NOMO-1 treated with dmso at 0.1 percent for 144 hours (cell line): ENCODE results near the gene KLHL40.

Source experiments
- DNase-seq: peaks from one replicate; lab custom pipeline; 2025; ENCODE audit not compliant: unreplicated experiment; lab: John Stamatoyannopoulos, UW

KLHL40 gene, protein sequence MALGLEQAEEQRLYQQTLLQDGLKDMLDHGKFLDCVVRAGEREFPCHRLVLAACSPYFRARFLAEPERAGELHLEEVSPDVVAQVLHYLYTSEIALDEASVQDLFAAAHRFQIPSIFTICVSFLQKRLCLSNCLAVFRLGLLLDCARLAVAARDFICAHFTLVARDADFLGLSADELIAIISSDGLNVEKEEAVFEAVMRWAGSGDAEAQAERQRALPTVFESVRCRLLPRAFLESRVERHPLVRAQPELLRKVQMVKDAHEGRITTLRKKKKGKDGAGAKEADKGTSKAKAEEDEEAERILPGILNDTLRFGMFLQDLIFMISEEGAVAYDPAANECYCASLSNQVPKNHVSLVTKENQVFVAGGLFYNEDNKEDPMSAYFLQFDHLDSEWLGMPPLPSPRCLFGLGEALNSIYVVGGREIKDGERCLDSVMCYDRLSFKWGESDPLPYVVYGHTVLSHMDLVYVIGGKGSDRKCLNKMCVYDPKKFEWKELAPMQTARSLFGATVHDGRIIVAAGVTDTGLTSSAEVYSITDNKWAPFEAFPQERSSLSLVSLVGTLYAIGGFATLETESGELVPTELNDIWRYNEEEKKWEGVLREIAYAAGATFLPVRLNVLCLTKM

DNA sequence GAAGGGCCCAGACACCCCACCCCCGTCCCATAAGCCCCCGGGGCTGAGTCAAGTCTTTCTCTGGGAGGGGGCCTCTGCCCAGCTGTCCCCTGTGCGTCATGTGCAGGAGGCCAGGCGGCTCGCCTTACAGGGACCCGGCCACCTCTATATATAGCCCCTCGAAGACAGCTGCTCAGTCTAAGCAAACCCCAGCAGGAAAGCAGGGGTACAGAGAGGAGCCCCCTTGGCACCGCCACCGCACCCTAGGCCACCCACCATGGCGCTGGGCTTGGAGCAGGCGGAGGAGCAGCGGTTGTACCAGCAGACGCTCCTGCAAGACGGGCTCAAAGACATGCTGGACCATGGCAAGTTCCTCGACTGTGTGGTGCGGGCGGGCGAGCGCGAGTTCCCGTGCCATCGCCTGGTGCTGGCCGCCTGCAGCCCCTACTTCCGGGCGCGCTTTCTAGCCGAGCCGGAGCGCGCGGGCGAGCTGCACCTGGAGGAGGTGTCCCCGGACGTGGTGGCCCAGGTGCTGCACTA is at the start of gene KLHL40:
Gene KLHL40 (plus strand): TSS at position 175 of the 519 bp plus-strand sequence. CDS start 82 bp downstream, at position 257.
- DNase-seq, result no peak

DNA sequence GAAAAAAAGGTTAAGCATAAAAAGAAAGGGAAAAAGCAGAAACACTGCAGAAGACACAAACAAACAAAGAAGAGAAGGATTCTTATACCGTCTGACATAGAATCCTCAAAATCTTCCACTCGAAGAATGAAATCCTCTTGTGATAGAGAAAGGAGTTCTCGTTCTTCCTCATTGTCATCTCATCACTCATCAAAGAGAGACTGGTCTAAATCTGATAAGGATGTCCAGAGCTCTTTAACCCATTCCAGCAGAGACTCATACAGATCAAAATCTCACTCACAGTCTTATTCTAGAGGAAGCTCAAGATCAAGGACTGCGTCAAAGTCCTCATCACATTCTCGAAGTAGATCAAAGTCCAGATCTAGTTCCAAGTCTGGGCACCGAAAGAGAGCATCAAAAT is 48.3 kb upstream of the KLHL40 start:
- no peak for DNase-seq

DNA sequence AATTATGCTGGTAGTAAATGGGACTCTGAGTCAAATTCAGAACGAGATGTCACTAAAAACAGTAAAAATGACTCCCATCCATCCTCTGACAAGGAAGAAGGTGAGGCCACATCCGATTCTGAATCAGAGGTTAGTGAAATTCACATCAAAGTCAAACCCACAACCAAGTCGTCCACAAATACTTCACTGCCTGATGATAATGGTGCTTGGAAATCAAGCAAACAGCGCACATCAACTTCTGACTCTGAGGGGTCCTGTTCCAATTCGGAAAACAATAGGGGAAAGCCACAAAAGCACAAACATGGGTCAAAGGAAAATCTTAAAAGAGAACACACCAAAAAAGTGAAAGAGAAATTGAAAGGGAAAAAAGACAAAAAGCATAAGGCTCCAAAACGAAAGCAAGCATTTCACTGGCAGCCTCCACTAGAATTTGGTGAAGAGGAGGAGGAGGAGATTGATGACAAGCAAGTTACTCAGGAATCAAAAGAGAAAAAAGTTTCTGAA is 46.9 kb upstream of the KLHL40 start:
- no peak for DNase-seq

DNA sequence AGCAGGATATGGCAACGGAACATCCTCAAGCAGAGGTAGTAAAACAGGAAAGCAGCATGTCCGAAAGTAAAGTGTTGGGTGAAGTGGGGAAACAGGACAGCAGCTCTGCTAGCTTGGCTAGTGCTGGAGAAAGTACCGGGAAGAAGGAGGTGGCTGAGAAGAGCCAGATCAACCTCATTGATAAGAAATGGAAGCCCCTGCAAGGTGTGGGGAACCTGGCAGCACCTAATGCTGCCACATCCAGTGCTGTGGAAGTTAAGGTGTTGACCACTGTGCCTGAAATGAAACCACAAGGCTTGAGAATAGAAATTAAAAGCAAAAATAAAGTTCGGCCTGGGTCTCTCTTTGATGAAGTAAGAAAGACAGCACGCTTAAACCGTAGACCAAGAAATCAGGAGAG is 46.1 kb upstream of the KLHL40 start:
- no peak for DNase-seq

DNA sequence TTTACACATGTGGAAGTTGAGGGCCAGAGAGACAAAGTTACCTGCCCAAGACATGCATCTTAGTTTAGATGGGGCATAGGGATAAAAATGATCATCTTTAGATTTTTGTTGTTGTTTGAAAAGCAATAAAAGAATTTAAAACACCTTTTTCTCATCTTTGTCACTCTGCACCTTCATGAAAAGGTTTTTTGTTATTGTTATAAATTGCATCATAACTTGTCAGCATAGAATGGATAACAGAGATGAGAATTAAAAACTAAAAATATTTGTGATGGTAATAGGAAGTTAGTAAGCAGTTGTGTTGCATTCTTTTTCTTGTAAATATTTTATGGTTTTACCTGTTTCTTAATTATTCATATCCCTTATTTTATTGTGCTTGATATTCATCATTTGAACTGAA is 45.2 kb upstream of the KLHL40 start:
- DNase-seq, result no peak

DNA sequence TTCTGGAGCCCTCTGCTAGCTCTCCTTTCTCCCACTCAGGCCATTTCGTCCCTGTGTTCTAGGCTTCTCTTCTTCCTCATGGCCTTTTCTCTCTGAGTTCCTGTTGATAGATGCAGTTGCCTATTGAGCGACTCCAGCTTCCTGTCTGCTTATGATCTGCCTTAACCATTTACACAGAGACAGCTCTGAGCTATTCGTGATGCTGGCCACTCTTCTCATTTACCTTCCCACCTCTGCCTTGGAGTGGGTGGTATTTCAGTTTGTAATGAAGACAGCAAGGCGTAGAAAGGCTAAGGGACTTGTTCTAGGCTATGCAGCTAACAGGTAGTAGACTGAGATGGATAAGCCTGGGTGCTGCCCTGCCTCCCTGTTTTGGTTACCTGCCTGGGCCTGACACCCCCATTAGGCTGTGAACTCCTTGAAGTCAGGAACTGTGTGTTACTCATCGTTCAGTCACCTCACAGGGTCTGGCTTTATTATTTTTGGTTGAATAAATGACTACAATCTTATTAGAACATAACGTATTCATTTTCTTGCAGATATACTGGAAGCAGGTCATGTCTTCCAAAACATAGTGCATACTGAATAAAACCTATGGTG is 44.5 kb upstream of the KLHL40 start:
- DNase-seq, result no peak

DNA sequence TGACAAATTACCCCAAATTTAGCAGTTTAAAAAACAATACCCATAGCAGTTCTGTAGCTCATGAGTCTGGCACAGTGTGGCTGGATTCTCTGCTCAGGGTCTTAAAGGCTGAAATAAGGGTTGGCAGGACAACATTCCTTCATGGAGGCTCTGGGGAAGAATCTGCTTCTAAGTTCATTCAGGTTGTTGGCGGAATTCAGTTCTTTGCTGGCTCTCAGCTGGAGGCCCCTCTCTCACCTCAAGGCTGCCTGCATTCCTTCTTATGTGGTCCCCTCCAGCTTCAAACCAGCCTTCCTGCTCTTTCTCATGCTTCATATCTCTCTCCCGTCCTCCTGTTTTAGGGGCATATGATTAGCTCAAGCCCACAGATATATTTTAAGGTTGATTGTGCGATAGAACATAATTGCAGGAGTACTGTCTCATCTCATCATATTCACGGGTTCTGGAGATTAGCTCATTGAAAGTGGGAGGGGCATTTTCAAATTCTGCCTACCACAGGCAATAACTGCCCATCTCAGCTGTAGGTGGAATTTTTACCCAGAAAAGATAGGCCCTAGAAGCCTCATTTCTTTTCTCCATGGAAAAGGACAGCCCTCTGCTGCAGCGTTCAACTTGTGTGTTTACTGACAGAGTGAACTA is 37.4 kb upstream of the KLHL40 start:
- no peak for DNase-seq

DNA sequence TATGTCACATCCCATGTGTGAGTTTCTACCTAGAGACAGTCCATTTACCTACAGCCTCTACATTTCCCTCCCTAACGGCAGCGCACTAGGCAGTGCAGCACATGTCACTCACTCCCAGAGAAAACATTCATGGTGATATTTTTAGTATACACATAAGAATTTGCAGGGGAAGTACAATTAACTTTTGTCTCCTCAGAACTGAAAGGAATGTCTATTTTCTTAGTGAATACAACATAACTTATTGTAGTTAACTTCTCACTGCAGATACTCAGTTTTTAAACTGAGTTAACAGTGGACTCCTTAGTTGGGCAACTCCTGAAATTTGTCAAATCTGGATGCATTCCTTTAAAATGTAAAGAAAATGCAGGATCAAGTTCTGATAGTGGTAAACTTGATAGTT is 36.3 kb upstream of the KLHL40 start:
- DNase-seq, result no peak

DNA sequence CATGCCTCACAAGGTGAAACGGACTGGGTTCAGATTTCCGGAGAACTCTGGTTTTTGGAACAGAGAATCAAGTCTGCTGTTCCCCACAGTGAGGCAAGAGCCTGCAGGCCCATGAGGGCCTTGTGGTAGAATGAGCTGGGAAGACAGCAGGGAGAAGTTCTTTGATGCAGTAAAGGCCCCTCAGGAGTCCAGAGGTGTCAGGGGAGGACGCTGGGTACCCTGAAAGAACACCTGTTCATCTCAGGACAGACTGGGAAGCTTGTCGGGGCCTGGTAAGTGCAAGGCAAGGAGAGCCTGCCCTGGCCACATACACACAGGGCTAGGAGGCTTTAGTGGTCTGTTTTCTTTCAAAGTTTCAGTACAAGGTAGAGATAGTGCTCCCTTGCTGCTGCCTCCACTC is 35.6 kb upstream of the KLHL40 start:
- no peak for DNase-seq

DNA sequence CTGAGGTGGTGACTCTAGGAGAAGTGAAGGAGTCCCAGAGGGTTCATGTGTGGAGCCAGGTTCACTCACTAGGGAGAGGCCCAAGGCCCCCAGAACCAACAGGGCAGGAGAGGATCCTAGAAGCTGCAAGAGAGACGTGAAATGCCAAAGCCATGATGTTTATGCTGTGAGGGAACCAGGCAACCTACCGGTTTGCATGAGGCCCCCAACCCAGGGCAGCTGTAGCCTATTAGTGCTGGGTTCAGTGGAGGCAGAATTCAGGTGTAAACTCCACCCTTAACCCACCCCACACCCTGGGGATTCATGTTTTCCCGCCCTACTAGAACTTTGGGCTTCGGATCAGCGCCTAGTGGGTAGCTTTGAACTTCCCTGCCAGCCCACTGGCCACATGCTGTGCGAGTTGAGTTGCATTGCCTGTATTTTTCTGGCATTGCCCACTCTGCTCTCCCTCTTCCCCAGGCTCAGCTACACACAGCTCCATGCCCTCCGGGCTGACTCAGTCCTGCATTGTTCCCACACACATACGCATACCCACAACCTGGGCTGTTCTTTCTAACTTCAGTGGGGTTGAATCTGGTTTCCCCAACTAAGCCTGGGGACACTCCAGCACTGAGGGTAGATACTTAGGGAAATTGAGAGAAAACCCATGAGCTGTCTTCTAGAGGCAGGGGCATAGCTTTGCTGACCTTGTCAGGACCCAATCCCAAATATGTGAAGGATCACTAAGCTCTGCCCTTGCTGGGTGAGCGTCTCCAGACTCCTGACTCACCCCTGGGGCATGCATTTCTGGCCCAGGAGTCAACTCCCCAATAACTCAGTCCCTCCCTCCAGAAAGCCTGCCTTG is 33.9 kb upstream of the KLHL40 start:
- DNase-seq, result no peak

DNA sequence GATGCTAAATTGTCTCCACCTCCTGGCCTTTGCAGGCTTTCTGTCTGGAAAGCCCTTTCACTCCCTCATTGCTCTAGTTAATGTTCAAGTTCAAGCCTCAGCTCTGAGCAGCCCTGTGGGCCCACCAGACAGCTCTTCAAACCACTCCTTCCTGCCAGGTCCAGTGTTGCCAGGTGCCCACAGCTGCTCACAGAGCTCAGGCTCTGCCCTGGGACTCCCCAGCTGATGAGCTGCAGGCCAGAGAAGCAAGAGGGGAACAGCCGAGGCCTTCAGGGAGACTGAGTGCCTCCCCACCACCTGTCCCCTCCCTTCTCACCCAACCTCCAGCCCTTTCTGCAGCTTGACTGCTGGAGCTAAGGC is 33.1 kb upstream of the KLHL40 start:
- DNase-seq, result no peak

DNA sequence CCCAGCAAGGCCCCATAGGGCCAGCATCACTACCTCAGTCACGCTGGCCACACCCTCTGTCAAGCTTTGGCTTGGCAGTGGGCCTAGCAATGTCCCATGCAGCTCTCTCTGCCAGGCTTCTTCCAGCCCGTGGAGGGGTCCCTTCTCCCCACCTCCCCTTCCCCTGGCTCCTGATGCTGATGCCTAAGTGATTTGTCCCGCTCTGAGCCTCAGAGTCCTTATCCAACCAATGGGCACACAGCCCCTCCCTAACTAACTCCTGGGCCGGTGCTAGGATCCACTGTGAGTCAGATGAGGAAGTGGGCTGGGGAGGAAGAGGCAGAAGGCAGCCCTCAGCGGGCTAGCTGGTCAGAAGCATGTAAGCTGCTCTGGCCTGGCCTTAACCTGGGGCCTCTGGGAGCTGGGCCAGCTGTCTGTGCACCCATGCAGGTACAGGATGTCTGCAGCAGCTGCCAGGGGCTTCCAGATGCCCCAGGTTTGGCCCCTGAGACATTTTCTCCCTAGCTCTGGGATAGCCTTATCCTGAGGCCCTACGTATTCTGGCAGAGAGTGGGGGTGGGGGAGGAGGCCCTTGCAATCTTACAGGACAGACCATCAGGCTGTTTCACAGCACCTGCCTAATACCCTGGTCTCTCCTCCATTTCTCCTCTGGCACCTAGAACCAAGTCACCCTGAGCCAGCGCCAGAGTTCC is 32.6 kb upstream of the KLHL40 start:
- peak; percentile 78 for DNase-seq

DNA sequence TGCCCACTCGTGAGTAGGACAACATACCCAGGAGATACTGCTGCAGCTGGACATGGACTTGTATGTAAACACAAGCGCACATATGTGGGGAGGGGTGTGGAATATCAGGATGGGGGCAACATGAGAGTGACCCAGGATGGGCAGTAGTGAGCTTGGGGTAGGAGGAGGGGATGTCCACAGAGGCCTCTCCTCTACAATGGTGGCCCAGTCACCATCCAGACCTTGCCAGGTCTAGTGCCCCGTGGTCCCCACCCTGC is 32.1 kb upstream of the KLHL40 start:
- DNase-seq, result no peak

DNA sequence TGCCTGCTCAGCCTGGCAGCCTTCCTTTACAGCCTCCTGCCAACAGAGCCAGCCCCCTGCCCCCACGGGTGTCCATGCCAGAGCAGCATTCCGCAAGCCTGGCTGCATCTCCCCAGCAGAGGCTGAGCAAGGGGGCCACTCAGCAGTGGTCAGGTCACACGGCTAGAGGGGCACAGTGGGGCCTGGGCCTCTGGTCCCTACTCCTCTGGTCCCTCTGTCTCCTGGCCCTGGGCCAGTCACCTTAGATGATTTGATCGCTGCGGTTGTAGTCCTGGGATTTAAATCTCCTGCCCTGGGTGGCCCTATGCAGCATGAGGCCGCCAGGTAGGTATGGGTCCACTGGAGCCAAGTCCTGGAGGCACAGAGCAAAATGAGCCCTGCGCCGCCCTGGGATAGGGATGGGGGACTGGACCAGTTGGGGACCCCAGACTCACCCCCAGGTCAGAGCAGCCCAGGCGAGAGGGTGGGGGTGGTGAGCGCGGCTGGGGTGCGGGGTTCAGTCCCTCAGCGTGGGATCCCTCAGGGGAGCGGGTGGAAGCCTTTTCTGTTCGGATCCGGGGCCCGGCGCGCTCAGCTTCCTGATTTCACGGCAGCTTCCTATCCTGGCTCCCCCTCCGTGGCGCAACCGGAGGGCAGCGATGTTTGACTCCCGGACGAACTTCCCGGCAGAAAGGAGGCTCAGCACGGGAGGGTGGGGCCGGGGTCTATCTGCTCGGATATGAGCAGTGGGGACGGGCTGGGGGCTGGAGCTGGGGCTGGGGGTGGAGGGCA is 31.6 kb upstream of the KLHL40 start, which contains the start of gene ZBTB47:
Gene ZBTB47 (plus strand): TSS at position 138 of the 771 bp plus-strand sequence. CDS start 4,659 bp downstream, outside the sequence.
- DNase-seq, result peak; percentile 18

DNA sequence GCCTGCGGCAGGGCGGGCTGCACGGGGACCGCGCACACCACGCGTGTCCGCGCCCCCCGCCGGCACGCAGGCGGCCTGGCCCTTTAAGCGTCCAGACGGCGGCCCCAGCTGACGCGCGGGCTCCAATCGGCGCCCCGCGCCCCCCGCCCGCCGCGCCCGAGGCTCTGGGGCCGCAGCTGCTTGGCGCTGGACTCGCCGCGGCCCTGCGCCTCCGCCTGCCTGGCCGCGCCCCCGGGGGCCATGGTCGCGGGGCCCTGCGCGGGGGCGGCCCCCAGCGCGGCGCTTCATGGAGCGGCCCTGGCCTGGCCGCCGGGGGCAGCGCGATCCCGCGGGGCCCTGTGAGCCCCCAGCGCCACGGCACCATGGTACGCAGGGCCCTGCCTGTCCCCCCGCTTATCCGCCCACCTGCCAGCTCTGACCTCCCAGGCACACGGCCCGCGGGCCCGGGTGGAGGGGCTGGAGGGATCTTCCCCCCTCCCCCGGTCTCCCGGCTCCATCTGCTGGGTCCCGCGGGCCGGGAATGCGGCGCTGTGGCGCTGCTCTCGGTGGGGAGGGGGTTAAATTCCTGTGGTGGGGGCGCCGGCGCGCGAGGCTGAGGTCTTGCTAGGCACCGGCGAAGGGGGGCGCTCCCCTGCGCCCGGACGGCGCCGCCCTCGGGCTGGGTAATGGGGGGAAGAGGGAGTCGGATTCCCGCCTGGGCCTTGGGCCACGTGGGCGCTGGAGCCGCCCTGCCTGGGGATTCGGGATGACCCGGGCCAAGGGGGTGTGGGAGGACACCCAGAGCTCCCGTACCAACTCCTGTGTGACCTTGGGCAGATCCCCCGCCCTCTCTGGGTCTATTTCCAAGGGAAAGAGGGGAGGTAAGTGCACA is 30.8 kb upstream of the KLHL40 start:
- DNase-seq, result peak; percentile 18

DNA sequence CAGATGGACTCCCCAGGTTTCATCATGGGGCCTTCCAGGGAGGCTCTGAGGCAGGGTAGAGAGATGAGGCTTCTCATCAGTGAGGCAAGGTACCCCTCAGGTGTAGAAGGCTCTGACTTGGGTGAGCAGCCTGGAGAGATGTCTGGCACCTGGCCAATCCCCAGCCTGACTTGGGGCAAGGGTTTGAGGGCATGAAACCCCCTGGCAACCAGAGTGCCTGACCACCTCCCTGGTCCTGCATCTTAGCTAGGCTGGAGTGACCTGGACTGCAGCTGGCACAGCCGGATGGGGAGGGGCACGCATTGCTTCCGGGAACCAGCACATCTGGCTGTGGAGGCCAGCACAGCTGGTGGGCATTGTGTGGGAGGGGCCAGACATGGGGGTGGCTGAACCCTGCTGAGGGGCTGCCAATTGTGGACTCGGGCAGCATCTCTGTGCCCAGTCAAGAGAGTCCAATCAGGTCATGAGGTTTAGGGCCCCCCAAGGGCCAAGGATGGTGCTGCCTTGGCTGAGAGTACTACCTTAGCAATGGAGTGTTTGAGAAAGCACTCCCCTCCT is 29.9 kb upstream of the KLHL40 start:
- DNase-seq, result no peak

DNA sequence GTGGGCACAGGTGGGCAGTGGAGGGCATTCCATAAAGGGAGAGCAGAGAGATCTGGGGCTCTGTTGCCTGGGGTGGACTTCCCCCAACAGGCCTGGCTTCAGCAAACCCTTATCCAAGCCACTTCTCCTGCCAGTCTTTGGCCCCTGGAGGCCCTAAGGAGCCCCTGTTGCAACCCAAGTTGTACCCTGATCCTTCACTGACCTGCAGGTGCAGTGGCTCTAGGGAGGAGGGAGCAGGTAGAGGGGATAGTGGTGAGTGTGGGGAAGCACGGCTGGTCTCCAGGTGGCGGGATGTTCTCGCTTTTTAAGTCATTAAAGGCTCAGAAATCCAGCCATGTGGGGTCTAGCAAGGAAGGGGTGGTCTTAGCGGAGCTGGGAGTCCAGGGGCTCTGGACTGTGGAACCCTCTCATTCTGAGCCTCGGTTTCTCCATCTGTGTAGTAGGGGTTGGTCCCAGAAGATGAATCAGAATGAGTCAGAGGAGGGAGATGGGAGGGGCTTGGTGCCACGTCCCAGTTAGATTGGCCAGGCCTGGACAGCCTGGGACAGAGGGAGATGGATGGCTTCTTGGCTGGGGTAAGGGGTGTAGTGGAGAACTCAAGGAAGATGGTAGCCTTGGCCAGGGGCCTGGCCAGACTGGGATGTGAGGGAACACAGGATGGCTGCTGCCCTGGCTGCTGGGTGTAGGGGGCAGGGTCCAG is 29.2 kb upstream of the KLHL40 start:
- no peak for DNase-seq
